Effector memory CD8-positive, alpha-beta T cell (primary cell): ENCODE data around the gene AKT1.

Experiments
- ATAC-seq: fragments of 150-1000 bp; cut with Tn5 transposase; replicated peaks from 2 replicates; pipeline ENCODE4 v1.10.0; 2021; ENCODE audit warnings: mild to moderate bottlenecking, moderate library complexity
- DNase-seq, 3 experiments: peaks; one replicate each; pipeline ENCODE4 v3.0.0; 2021
- H3K27ac Mint-ChIP-seq, 2 donors: one replicate each; pipeline ENCODE4 v1.8.0; 2022; ENCODE audit warnings: mild to moderate bottlenecking in 2 of 2, mixed read lengths in 2 of 2, moderate library complexity in 2 of 2
- H3K27me3 Mint-ChIP-seq, 2 donors: one replicate each; pipeline ENCODE4 v1.8.0; 2022; ENCODE audit warnings: mixed read lengths in 2 of 2
- H3K36me3 Mint-ChIP-seq: one replicate; pipeline ENCODE4 v1.8.0; 2022; ENCODE audit warnings: mild to moderate bottlenecking, moderate library complexity, mixed read lengths; ENCODE audit not compliant: insufficient read depth
- H3K4me1 Mint-ChIP-seq, 2 donors: one replicate each; pipeline ENCODE4 v1.8.0; 2022; ENCODE audit warnings: low read depth in 2 of 2, mixed read lengths in 2 of 2
- H3K4me3 Mint-ChIP-seq, 2 donors: one replicate each; pipeline ENCODE4 v1.8.0; 2022; ENCODE audit warnings: mild to moderate bottlenecking in 2 of 2, mixed read lengths in 2 of 2, moderate library complexity in 2 of 2
- H3K9me3 Mint-ChIP-seq, 2 donors: one replicate each; pipeline ENCODE4 v1.8.0; 2022; ENCODE audit warnings: mixed read lengths in 2 of 2

The AKT1 gene

GRCh38 chr14:104765517-104765916, 30.0 kb downstream of the AKT1 start:
- Mint-ChIP-seq H3K27me3 (no peaks in the 10 kb centered on the region), H3K9me3 (no peaks in the 10 kb centered on the region), H3K4me3 (no peak overlapping the region), H3K4me1 (peaks cover 5 to 7% of the 10 kb centered on the region in 2 donors), H3K27ac (no peak overlapping the region), H3K36me3 (peaks cover 32% of the 10 kb centered on the region)
- no peak for DNase-seq
- ATAC-seq: no peak

GRCh38 chr14:104758981-104759969, 36.3 kb downstream of the AKT1 start:
- Mint-ChIP-seq H3K4me3 (no peak overlapping the region), H3K27ac (peak overlapping the region in 1 of 2 donors; percentile 67), H3K4me1 (peaks cover 14 to 26% of the 10 kb centered on the region in 2 donors), H3K9me3 (no peaks in the 10 kb centered on the region), H3K27me3 (no peaks in the 10 kb centered on the region), H3K36me3 (peaks cover 47% of the 10 kb centered on the region)
- no peak for ATAC-seq
- DNase-seq: no peak

- Mint-ChIP-seq H3K9me3 (no peaks in the 10 kb centered on the region), H3K27ac (no peak overlapping the region), H3K4me1 (peaks cover 23 to 37% of the 10 kb centered on the region in 2 donors), H3K4me3 (no peak overlapping the region), H3K27me3 (no peaks in the 10 kb centered on the region), H3K36me3 (peaks cover 59% of the 10 kb centered on the region)
- DNase-seq (no peak), ATAC-seq (no peak)
Observed at GRCh38 chr14:104757681-104758392, 37.7 kb downstream of the AKT1 start.

- Mint-ChIP-seq H3K4me3 (no peak overlapping the region), H3K27ac (no peak overlapping the region), H3K27me3 (no peaks in the 10 kb centered on the region), H3K4me1 (peaks cover 20 to 39% of the 10 kb centered on the region in 2 donors), H3K9me3 (no peaks in the 10 kb centered on the region), H3K36me3 (peaks cover 62% of the 10 kb centered on the region)
- DNase-seq (no peak), ATAC-seq (no peak)
Observed at GRCh38 chr14:104757238-104757585, 38.3 kb downstream of the AKT1 start.

GRCh38 chr14:104756477-104757237, 38.9 kb downstream of the AKT1 start:
- Mint-ChIP-seq H3K27me3 (no peaks in the 10 kb centered on the region), H3K36me3 (peaks cover 59% of the 10 kb centered on the region), H3K9me3 (no peaks in the 10 kb centered on the region), H3K4me3 (no peak overlapping the region), H3K27ac (peak overlapping the region in 1 of 2 donors; percentile 44), H3K4me1 (peaks cover 19 to 39% of the 10 kb centered on the region in 2 donors)
- DNase-seq: no peak
- ATAC-seq: no peak

- Mint-ChIP-seq H3K9me3 (no peaks in the 10 kb centered on the region), H3K36me3 (peaks cover 53% of the 10 kb centered on the region), H3K27me3 (no peaks in the 10 kb centered on the region), H3K4me3 (no peak overlapping the region), H3K27ac (peak overlapping the region; percentile 44 to 55), H3K4me1 (peaks cover 19 to 37% of the 10 kb centered on the region in 2 donors)
- no peak for ATAC-seq
- no peak for DNase-seq
Observed at GRCh38 chr14:104755621-104756020, 39.9 kb downstream of the AKT1 start.

GRCh38 chr14:104754213-104754851, 41.2 kb downstream of the AKT1 start:
- ATAC-seq (no peak), DNase-seq (no peak)
- Mint-ChIP-seq H3K4me1 (peaks cover 19 to 34% of the 10 kb centered on the region in 2 donors), H3K27ac (peak overlapping the region; percentile 96 to 97), H3K4me3 (peak overlapping the region; percentile 88 to 89), H3K36me3 (peaks cover 46% of the 10 kb centered on the region), H3K9me3 (no peaks in the 10 kb centered on the region), H3K27me3 (no peaks in the 10 kb centered on the region)

- DNase-seq: no peak
- peak overlapping the region; percentile 88 to 89 for H3K4me3 Mint-ChIP-seq
- no peaks in the 10 kb centered on the region for H3K9me3 Mint-ChIP-seq
- no peak for ATAC-seq
- no peaks in the 10 kb centered on the region for H3K27me3 Mint-ChIP-seq
- peak overlapping the region; percentile 96 to 97 for H3K27ac Mint-ChIP-seq
- H3K36me3 Mint-ChIP-seq: peaks cover 39% of the 10 kb centered on the region
- peaks cover 19 to 34% of the 10 kb centered on the region in 2 donors for H3K4me1 Mint-ChIP-seq
Observed at GRCh38 chr14:104753528-104754212, 41.9 kb downstream of the AKT1 start.

- Mint-ChIP-seq H3K27me3 (no peaks in the 10 kb centered on the region), H3K9me3 (no peaks in the 10 kb centered on the region), H3K4me1 (peaks cover 19 to 34% of the 10 kb centered on the region in 2 donors), H3K27ac (peak within 1 kb of the TSS; percentile 96 to 97), H3K4me3 (peak within 1 kb of the TSS; percentile 88 to 89), H3K36me3 (peaks cover 35% of the 10 kb centered on the region)
- ATAC-seq (peak; percentile 87), DNase-seq (peak; percentile 97 to 100 (median 99))
Observed at GRCh38 chr14:104752735-104753527, 42.6 kb downstream of the AKT1 start, which contains the start of gene SIVA1. SIVA1 (plus strand) TSS chr14:104753147; CDS start chr14:104753202, 55 bp downstream.

GRCh38 chr14:104752423-104752734, 43.2 kb downstream of the AKT1 start:
- peaks cover 19 to 32% of the 10 kb centered on the region in 2 donors for H3K4me1 Mint-ChIP-seq
- H3K9me3 Mint-ChIP-seq: no peaks in the 10 kb centered on the region
- H3K27me3 Mint-ChIP-seq: no peaks in the 10 kb centered on the region
- H3K27ac Mint-ChIP-seq: peak overlapping the region; percentile 96 to 97
- ATAC-seq (no peak), DNase-seq (peak in 1 of 3 experiments; percentile 99)
- peaks cover 35% of the 10 kb centered on the region for H3K36me3 Mint-ChIP-seq
- H3K4me3 Mint-ChIP-seq: peak overlapping the region; percentile 88 to 89

- peaks cover 29% of the 10 kb centered on the region for H3K36me3 Mint-ChIP-seq
- no peaks in the 10 kb centered on the region for H3K27me3 Mint-ChIP-seq
- DNase-seq (peak in 1 of 3 experiments; percentile 19), ATAC-seq (no peak)
- no peaks in the 10 kb centered on the region for H3K9me3 Mint-ChIP-seq
- peak overlapping the region; percentile 88 to 89 for H3K4me3 Mint-ChIP-seq
- H3K4me1 Mint-ChIP-seq: peaks cover 19 to 32% of the 10 kb centered on the region in 2 donors
- peak overlapping the region; percentile 96 to 97 for H3K27ac Mint-ChIP-seq
Observed at GRCh38 chr14:104751539-104752422, 43.8 kb downstream of the AKT1 start.
